WTC11 (cell line): ENCODE measurements around the gene DTNB. TPM values are rescaled to one million over a fixed set of nuclear protein-coding genes. Genes with fewer than 3 reads are reported as not detected.

Experiments
- ATAC-seq: fragments of 200-7000 bp; cut with Tn5 transposase; 2 replicates; pipeline ENCODE4 v1.10.0; 2021; ENCODE audit warnings: mild to moderate bottlenecking, moderate library complexity
- CTCF ChIA-PET: fragments of 300-600 bp; sonication (Branson Sonifier 250); formaldehyde crosslinking; loops from one replicate; lab custom pipeline; 2021; ENCODE audit warnings: antibody characterized with exemption; lab: Charles Lee
- POLR2A ChIA-PET: fragments of 350-600 bp; sonication (Branson Sonifier 250); formaldehyde crosslinking; loops from one replicate; lab custom pipeline; 2021; ENCODE audit warnings: antibody characterized with exemption; lab: Charles Lee
- DNase-seq: peaks from one replicate; pipeline ENCODE4 v3.0.0; 2021; ENCODE audit warnings: low spot score
- H3K27ac Mint-ChIP-seq: 2 replicates; pipeline ENCODE4 v1.8.0; 2021; ENCODE audit warnings: mixed read lengths
- H3K27me3 Mint-ChIP-seq: 2 replicates; pipeline ENCODE4 v1.8.0; 2021; ENCODE audit warnings: low read depth, mild to moderate bottlenecking, moderate library complexity, mixed read lengths
- H3K36me3 Mint-ChIP-seq: 2 replicates; pipeline ENCODE4 v1.8.0; 2021; ENCODE audit warnings: mixed read lengths
- H3K4me1 Mint-ChIP-seq: 2 replicates; pipeline ENCODE4 v1.8.0; 2022; ENCODE audit warnings: mixed read lengths
- H3K4me3 Mint-ChIP-seq: 2 replicates; pipeline ENCODE4 v1.8.0; 2021; ENCODE audit warnings: mild to moderate bottlenecking, moderate library complexity, mixed read lengths
- H3K9me3 Mint-ChIP-seq: 2 replicates; pipeline ENCODE4 v1.8.0; 2021; ENCODE audit warnings: mixed read lengths
- ARID4B ChIP-seq: sonication (generic); formaldehyde crosslinking; IDR thresholded peaks from 2 replicates; pipeline ENCODE4 v1.8.0; 2023; ENCODE audit warnings: missing genetic modification reagents, mild to moderate bottlenecking, borderline replicate concordance
- ATF6 ChIP-seq: sonication (generic); formaldehyde crosslinking; IDR thresholded peaks from 2 replicates; pipeline ENCODE4 v1.8.1; 2023; ENCODE audit warnings: mild to moderate bottlenecking, missing genetic modification reagents
- E2F4 ChIP-seq: sonication (generic); formaldehyde crosslinking; IDR thresholded peaks from 2 replicates; pipeline ENCODE4 v1.8.1; 2022; ENCODE audit warnings: low read depth, mild to moderate bottlenecking, moderate library complexity, missing genetic modification reagents, borderline replicate concordance
- ERG ChIP-seq: fragments of 250-450 bp; sonication (Bioruptor Pico); IDR thresholded peaks from 2 replicates; pipeline ENCODE4 v1.8.0; 2021; ENCODE audit warnings: mild to moderate bottlenecking
- ESRRA ChIP-seq: sonication (generic); formaldehyde crosslinking; IDR thresholded peaks from 2 replicates; pipeline ENCODE4 v1.8.1; 2022; ENCODE audit warnings: mild to moderate bottlenecking, missing genetic modification reagents, borderline replicate concordance
- ETV6 ChIP-seq: sonication (generic); formaldehyde crosslinking; IDR thresholded peaks from 2 replicates; pipeline ENCODE4 v1.8.1; 2022; ENCODE audit warnings: mild to moderate bottlenecking, missing genetic modification reagents
- FOXP4 ChIP-seq: sonication (generic); formaldehyde crosslinking; IDR thresholded peaks from 2 replicates; pipeline ENCODE4 v1.8.0; 2022; ENCODE audit warnings: mild to moderate bottlenecking, missing genetic modification reagents
- HMGA2 ChIP-seq: fragments of 250-450 bp; sonication (Bioruptor Pico); IDR thresholded peaks from 2 replicates; pipeline ENCODE4 v1.4.0; 2021; ENCODE audit warnings: mild to moderate bottlenecking, moderate library complexity
- IRF1 ChIP-seq: sonication (generic); formaldehyde crosslinking; IDR thresholded peaks from 2 replicates; pipeline ENCODE4 v1.8.0; 2023; ENCODE audit warnings: missing genetic modification reagents
- KAT7 ChIP-seq: sonication (generic); formaldehyde crosslinking; IDR thresholded peaks from 2 replicates; pipeline ENCODE4 v1.8.1; 2023; ENCODE audit warnings: missing genetic modification reagents, mild to moderate bottlenecking, borderline replicate concordance
- NR3C1 ChIP-seq: sonication (generic); formaldehyde crosslinking; conservative IDR thresholded peaks from 2 replicates; pipeline ENCODE4 v1.8.1; 2023; ENCODE audit warnings: low read depth, mild to moderate bottlenecking, missing genetic modification reagents
- SP1 ChIP-seq: sonication (generic); formaldehyde crosslinking; conservative IDR thresholded peaks from 2 replicates; pipeline ENCODE4 v1.8.1; 2022; ENCODE audit warnings: missing genetic modification reagents
- ZNF416 ChIP-seq: fragments of 250-450 bp; sonication (Bioruptor Pico); IDR thresholded peaks from 2 replicates; pipeline ENCODE4 v1.9.0; 2021; ENCODE audit warnings: mild to moderate bottlenecking, inconsistent platforms
- total RNA-seq: library from RNA; stranded (reverse); gene quantifications from 3 replicates; pipeline ENCODE4 v1.2.3, GENCODE V29; 2021

DTNB gene
- total RNA-seq, 1 experiment from 2014 or later = 39.9 TPM

- no peaks in the 10 kb centered on the region for H3K27me3 Mint-ChIP-seq
- CTCF ChIA-PET = no interaction called here
Measured at GRCh38 chr2:25594991-25595390, 78.4 kb downstream of the DTNB start.

More at GRCh38 chr2:25594991-25595390, 78.4 kb downstream of the DTNB start:
- peaks cover 12% of the 10 kb centered on the region for H3K4me1 Mint-ChIP-seq
- ATAC-seq (no peak), DNase-seq (no peak)
- H3K9me3 Mint-ChIP-seq = no peaks in the 10 kb centered on the region
- POLR2A ChIA-PET = no interaction called here
- H3K4me3 Mint-ChIP-seq = no peak overlapping the region
- TF ChIP-seq NR3C1 (CRISPR knock-in tag) (no peak), ATF6 (CRISPR knock-in tag) (no peak), ZNF416 (no peak), ARID4B (CRISPR knock-in tag) (no peak), ERG (CRISPR knock-in tag) (no peak), KAT7 (CRISPR knock-in tag) (no peak), IRF1 (CRISPR knock-in tag) (no peak), HMGA2 (CRISPR knock-in tag) (no peak), SP1 (CRISPR knock-in tag) (no peak), ESRRA (CRISPR knock-in tag) (no peak), FOXP4 (CRISPR knock-in tag) (no peak), ETV6 (CRISPR knock-in tag) (no peak), E2F4 (CRISPR knock-in tag) (no peak)
- no peak overlapping the region for H3K27ac Mint-ChIP-seq
- peaks cover 6% of the 10 kb centered on the region for H3K36me3 Mint-ChIP-seq
